Measurements from ENCODE around the gene PTPRN2. TPM values are rescaled to one million over a fixed set of nuclear protein-coding genes. Genes with fewer than 3 reads are reported as not detected.
"Not testable (repeated sequence)": the region's sequence is repeated elsewhere in the genome, so short reads cannot be mapped to it uniquely, and the experiment has no call there.

Gene PTPRN2
- total and polyA plus RNA-seq, 2 experiments from 2014 or later = 0.28 TPM; not detected in 1

- DNase-seq (ENCODE audit: low read depth in 1 of 2, low spot score in 1 of 2) = no peak
Measured at GRCh38 chr7:158301207-158301606, 286.4 kb downstream of the PTPRN2 start.

GRCh38 chr7:158300427-158300826 lies 287.2 kb downstream of the PTPRN2 start:
- TF ChIP-seq CTCF (IDR thresholded peaks at IDR 0.05; ENCODE audit: low read depth, low read length) = no peak
- no peaks in the 10 kb centered on the region for H3K9me3 ChIP-seq (ENCODE audit: low read depth)
- no peak overlapping the region for H3K27ac ChIP-seq
- DNase-seq (ENCODE audit: low read depth in 1 of 2, low spot score in 1 of 2) = no peak
- no peaks in the 10 kb centered on the region for H3K27me3 ChIP-seq
- no peaks in the 10 kb centered on the region for H3K4me1 ChIP-seq (ENCODE audit: low read depth)
- H3K4me3 ChIP-seq = no peak overlapping the region
- no peaks in the 10 kb centered on the region for H3K36me3 ChIP-seq

More at GRCh38 chr7:158301207-158301606, 286.4 kb downstream of the PTPRN2 start:
- Histone ChIP-seq H3K9me3 (ENCODE audit: low read depth) (no peaks in the 10 kb centered on the region), H3K27me3 (no peaks in the 10 kb centered on the region), H3K27ac (no peak overlapping the region), H3K4me1 (ENCODE audit: low read depth) (no peaks in the 10 kb centered on the region), H3K4me3 (no peak overlapping the region), H3K36me3 (no peaks in the 10 kb centered on the region)
- no peak for TF ChIP-seq CTCF (IDR thresholded peaks at IDR 0.05; ENCODE audit: low read depth, low read length)

- no peak for DNase-seq (ENCODE audit: low read depth in 1 of 2, low spot score in 1 of 2)
- no peaks in the 10 kb centered on the region for H3K27me3 ChIP-seq
- no peaks in the 10 kb centered on the region for H3K36me3 ChIP-seq
- no peak overlapping the region for H3K27ac ChIP-seq
- no peaks in the 10 kb centered on the region for H3K9me3 ChIP-seq (ENCODE audit: low read depth)
- no peaks in the 10 kb centered on the region for H3K4me1 ChIP-seq (ENCODE audit: low read depth)
- no peak for TF ChIP-seq CTCF (IDR thresholded peaks at IDR 0.05; ENCODE audit: low read depth, low read length)
- H3K4me3 ChIP-seq = no peak overlapping the region
Measured at GRCh38 chr7:158299607-158300006, 288.0 kb downstream of the PTPRN2 start.

GRCh38 chr7:158296798-158297104 lies 290.9 kb downstream of the PTPRN2 start:
- Histone ChIP-seq H3K4me1 (ENCODE audit: low read depth) (no peaks in the 10 kb centered on the region), H3K27me3 (no peaks in the 10 kb centered on the region), H3K27ac (no peak overlapping the region), H3K36me3 (no peaks in the 10 kb centered on the region), H3K9me3 (ENCODE audit: low read depth) (no peaks in the 10 kb centered on the region), H3K4me3 (no peak overlapping the region)
- DNase-seq (ENCODE audit: low read depth in 1 of 2, low spot score in 1 of 2) = no peak
- no peak for TF ChIP-seq CTCF (IDR thresholded peaks at IDR 0.05; ENCODE audit: low read depth, low read length)

- Histone ChIP-seq H3K27me3 (no peaks in the 10 kb centered on the region), H3K9me3 (ENCODE audit: low read depth) (no peaks in the 10 kb centered on the region), H3K27ac (no peak overlapping the region), H3K36me3 (no peaks in the 10 kb centered on the region), H3K4me1 (ENCODE audit: low read depth) (no peaks in the 10 kb centered on the region), H3K4me3 (no peak overlapping the region)
- no peak for TF ChIP-seq CTCF (IDR thresholded peaks at IDR 0.05; ENCODE audit: low read depth, low read length)
- DNase-seq (ENCODE audit: low read depth in 1 of 2, low spot score in 1 of 2) = no peak
Measured at GRCh38 chr7:158295966-158296797, 291.4 kb downstream of the PTPRN2 start.

- DNase-seq (ENCODE audit: low read depth in 1 of 2, low spot score in 1 of 2) = not testable (repeated sequence)
Measured at GRCh38 chr7:158294468-158295215, 293.0 kb downstream of the PTPRN2 start.

More at GRCh38 chr7:158294468-158295215, 293.0 kb downstream of the PTPRN2 start:
- not testable (repeated sequence) for H3K4me3 ChIP-seq; H3K4me1 ChIP-seq (ENCODE audit: low read depth); H3K36me3 ChIP-seq; H3K27me3 ChIP-seq; H3K9me3 ChIP-seq (ENCODE audit: low read depth); H3K27ac ChIP-seq

All from cardiac muscle cell (in vitro differentiated cells and primary cell).